ENCODE data around the gene RIOK1.
"Not testable (repeated sequence)": the region's sequence is repeated elsewhere in the genome, so short reads cannot be mapped to it uniquely, and the experiment has no call there.

RIOK1 gene

DNA sequence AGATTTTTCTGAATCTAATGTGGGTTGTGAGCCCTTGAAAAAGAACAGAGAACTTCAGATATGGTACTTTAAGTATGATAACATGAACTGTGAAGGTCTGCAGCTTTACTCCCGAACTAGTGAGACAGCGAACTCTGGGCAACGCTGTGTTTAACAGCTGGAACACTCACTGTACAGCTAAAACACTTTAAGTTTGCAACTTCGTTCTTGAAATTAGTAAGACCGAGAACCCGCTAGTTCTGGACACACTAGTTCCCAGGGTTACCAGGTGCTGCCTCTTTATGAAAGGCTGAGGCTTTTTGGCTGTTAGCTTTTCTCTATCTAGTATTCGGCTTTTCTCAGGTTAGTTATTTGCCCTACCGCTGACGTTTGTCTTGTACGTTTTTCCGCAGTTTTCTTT is 52.9 kb downstream of the RIOK1 start:
- no peak for DNase-seq

DNA sequence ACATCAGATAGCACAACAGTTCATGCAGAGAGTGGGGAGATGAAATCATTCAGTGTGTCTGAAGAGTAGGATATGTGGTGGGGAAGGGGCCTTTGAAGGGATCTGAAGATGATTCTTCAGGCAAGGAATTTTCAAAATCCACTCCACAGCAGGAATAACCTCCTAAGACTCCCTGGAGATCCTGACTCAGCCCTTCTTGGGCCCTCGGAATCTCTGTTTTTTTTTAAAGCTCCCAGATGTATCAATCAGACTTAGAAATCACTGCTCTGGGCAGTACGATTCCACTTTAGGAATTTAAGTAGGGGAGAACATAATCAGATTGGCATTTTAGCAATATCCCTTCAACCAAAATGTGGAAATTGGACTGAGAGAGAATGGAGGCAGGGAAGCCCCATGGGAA is 55.5 kb downstream of the RIOK1 start:
- DNase-seq, result no peak

DNA sequence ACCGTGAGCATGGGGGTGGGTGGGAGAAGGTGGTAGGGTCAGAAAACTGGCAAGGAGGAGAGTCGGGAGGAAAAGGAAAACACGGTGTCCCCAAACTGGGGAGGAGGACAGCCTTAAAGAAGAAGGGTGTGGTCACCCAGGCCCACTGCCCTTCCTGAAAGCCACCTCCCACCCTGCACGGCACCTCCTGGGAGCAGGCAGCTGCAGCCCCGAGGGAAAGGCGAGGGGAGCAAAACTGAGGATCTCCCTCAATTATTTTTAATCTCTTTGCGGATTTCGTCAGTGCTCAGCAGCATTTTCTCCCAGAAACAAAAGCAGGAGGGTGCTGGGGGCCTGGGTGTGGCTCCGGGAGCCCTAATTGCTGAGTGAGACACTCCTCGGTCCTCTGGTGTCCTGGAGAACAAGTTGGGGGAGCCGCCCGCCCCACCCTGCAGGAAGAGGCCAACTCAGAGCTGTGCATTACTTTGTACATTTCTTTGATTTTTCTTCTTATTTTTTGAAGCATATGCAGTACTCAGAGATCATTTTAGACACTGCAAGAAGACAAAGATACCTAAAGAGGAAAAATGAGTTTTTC is 56.4 kb downstream of the RIOK1 start:
- no peak for DNase-seq

DNA sequence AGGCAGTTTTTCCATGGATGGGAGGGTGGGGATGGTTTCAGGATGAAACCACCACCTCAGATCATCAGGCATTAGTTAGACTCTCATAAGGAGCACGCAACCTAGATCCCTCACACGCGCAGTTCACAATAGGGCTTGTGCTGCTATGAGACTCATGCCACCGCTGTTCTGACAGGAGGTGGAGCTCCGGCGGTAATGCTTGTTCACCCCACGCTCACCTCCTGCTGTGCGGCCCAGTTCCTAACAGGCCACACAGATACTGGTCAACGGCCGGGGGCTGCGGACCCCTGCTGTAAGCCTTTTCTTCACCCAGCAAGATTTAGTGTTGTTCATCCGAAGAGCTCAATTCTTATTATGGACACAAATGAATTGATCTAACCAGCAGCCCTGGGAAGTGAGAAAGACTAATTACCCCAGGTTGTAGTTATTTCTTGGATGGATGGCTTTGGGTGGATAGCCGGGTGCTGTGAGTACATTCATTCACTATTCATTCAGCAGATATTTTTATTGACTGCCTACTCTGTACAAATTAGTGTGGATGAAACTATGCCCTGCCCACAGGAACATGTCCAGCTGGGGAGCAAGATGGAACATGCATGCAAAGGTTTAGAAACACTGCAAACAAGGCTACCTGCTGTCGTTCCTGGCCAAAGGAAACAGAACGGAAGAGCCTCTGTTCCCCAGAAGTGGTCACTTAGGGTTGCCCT is 57.2 kb downstream of the RIOK1 start:
- no peak for DNase-seq

DNA sequence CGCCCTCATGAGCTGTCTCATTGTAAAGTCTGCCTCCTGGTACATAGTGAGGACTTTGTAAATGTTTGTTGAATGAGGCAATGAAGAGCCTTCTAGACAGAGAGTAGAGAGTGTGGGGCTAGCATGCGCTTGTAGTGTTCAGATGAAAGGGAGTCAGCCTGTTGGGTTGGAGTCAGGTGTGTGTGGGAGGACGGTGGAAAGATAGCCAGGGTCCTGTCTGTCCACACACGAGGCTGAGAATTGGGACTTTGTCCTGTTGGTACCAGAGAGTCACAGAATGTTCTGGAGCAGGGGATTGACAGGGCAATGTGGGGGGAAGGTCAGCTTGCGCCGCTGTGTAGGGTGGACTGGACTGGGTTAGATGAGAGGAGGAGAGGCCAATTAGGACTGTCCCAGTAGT is 58.6 kb downstream of the RIOK1 start:
- DNase-seq, result no peak

DNA sequence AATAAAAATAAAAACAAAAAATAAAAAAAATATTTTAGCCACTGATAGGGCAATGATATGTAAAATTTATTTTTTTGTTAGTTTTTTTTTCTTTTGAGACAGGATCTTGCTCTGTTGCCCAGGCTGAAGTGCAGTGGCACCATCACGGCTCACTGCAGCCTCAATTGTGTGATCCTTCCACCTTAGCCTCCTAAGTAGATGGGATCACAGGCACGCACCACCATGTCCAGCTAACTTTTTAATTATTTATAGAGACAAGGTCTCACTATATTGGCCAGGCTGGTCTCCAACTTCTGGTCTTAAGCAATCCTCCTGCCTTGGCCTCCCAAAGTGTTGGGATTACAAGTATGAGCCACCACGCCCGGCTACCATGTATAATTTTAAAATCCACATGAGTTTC is 59.4 kb downstream of the RIOK1 start:
- DNase-seq, result no peak

DNA sequence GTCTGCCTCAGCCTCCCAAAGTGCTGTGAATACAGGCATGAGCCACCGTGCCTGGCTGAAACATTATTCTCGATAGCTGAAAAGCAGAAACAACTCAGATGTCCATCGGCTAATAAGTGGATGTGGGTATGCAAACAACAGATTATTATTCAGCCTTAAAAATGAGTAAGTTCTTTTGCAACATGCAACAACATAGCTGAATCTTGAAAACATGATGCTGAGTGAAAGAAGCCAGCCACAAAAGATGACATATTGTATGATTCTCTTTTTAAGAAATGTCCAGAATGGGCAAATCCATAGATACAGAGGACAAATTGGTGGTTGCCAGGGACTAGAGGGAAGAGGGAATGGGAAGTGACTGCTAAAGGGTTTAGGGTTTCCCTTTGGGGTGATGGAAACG is 61.7 kb downstream of the RIOK1 start:
- no peak for DNase-seq

DNA sequence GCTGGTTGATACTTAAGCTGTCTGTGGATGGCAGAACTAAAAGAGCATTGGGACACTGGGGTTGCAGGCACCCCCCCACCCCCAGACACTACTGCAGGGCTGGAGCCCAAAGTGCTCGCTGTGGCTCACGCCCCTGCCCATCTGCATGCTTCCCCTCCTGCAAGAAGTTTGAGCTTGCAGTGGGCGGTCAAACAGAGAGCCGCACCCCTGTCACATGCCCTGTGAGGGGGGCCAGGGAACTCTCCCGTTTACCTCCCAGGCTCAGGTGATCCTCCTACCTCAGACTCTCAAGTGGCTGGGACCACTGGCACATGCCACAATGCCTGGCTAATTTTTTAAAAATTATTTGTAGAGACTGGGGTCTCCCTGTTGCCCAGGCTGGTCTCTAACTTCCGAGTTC is 63.3 kb downstream of the RIOK1 start:
- no peak for DNase-seq

DNA sequence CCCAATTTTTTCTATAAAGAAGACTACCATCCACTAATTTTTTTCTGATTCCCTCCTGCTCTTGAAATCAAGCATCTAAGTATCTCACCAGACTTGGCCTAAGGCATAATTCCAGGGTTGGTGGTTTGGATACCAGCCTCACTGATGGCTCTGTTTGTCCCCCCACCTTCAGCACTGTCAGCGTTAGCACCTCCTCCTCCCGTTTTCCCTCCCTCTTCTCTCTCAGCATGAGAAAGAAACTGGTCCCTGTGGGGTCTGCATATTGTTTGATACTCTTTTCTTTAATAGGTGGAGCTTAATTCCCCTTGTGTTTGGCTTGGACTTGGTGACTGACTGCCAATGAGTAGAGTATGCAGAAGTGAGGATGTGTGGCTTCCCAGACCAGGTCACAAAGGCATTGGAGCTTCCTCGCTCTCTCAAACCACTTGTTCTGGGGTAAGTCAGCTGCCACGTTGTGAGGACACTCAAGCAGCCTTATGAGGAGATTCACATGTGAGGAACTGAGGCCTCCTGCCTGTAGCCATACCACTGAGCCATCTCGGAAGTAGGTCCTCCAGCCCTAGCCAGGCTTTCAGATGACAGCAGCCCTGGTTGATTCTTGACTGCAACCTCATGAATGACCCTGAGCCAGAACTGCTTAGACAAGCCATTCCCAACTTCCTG is 65.2 kb downstream of the RIOK1 start:
- no peak for DNase-seq

DNA sequence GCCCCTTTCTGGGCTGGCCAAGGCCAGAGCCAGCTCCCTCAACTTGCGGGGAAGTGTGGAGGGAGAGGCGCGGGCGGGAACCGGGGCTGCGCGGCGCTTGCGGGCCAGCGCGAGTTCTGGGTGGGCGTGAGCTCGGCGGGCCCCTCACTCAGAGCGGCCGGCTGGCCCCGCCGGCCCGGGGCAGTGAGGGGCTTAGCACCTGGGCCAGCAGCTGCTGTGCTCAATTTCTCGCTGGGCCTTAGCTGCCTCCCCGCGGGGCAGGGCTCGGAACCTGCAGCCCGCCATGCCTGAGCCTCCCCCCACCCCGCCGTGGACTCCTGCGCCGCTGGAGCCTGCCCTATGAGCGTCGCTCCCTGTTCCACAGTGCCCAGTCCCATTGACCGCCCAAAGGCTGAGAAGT is 66.7 kb downstream of the RIOK1 start:
- DNase-seq, result not testable (repeated sequence)

DNA sequence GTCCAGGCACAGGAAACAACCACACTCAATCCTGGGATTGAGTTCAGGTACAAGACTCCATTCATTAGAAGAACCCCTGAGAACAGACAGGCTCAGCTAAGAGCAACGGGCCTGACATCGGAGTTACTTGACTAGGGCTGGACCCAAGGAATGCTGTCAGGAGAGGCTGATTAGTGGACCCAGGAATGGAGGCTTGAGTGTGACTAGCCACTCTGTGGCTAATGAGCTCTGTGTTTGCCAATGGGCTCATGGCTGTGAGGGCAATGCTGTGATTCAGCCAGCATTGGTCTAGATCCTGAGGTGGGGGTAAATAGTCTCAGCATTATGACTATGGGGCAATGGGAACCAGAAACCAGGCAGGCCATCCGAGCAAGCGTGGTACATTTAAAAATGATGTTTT is 71.8 kb downstream of the RIOK1 start:
- DNase-seq, result no peak

DNA sequence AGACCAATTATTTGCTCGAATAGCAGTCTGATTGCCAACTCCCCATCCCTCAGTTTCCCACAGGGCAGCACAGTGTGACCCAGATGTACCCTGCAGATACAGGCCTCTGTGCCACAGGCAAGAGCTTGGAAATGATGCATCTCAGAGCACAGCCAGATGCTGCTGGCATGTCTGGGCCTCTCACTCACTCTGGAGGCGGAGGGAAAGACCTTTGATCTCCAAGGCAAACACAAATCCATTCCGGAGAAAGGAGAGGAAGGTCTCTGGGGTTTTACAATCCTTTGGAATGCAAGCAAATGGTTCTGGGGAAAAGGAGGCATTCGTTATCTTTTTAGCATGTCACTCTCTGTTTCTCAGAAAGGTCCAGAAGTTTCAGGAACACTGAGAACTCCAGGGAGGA is 74.2 kb downstream of the RIOK1 start:
- no peak for DNase-seq

DNA sequence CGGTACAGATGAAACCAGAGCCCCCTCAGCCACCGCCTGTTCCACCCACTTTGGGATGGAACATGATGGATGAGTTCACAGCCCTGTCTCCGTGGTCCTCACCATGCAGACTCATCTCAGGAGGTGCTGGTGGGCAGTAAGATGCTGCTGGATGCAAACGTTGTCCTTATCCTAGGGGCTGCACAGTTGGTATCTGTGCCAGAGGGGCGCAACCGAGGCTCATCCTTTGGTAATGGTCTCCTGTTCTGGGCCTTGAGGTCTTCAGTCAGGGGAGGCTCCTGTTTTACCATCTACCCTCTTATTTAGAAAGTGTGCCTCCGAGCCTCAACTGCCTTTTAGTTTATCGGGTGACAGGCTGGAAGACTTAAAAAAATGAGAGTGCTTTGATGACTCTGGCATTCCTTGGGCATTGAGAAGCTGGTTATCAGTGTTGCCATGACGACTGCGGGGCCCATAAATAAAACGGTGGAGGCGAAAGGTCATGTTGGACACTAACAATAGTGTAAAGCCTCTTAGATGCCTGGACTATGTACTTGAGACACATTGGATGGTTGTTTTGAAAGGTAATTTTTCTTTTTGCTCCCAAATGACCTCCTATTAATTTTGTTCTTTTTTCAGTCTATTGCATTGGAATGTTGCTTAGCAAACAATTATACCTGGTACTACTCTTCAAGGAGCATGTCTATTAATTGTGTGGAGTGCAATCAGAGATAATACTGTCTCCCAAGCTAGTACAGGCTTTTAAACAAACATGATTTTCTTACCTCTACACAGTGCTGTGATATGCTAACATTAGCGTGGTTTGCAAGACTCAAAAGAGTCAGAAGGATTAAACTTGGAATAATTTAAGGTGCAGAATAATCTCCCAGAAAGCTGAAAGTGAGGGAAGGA is 77.6 kb downstream of the RIOK1 start:
- DNase-seq, result no peak
